Pancreas (tissue), 10 donors: ENCODE results near the gene IL36RN. TPM values are rescaled to one million over a fixed set of nuclear protein-coding genes. Genes with fewer than 3 reads are reported as not detected.

Source experiments
- ATAC-seq, 4 donors: fragments of 200-7000 bp; cut with Tn5 transposase; one replicate each; pipeline versions ENCODE4 v1.8.0 to v1.9.1; 2020; ENCODE audit warnings: mild to moderate bottlenecking in 4 of 4, moderate library complexity in 4 of 4
- DNase-seq, 6 donors: peaks; one replicate each; pipeline ENCODE4 v3.0.0-alpha.2; 2020
- FAIRE-seq: peaks from 2 replicates; lab custom pipeline; 2012; peaks lifted over from hg19 to GRCh38; lab: Jason Lieb, UNC
- H3K27ac ChIP-seq, 4 donors: fragments of 200-600 bp; sonication (generic); 1 replicate in 3 of 4; 2 replicates in 1 of 4; pipeline versions ENCODE4 v1.5.0 to v1.8.0; 2020
- H3K27me3 ChIP-seq, 4 donors: fragments of 200-600 bp; one replicate each; pipeline ENCODE4 v1.8.0; 2021
- H3K36me3 ChIP-seq, 3 donors: fragments of 200-600 bp; sonication (generic) in 1 of 3; one replicate each; pipeline versions ENCODE4 v1.5.0 to v1.8.0; 2020 to 2021
- H3K4me1 ChIP-seq, 3 donors: fragments of 200-600 bp; one replicate each; pipeline ENCODE4 v1.8.0; 2021
- H3K4me3 ChIP-seq, 4 donors: fragments of 200-600 bp; sonication (generic) in 2 of 4; one replicate each; pipeline versions ENCODE4 v1.5.0 to v1.8.0; 2020 to 2021
- H3K9me3 ChIP-seq, 4 donors: fragments of 200-600 bp; one replicate each; pipeline ENCODE4 v1.8.0; 2021
- CTCF ChIP-seq, 4 donors: fragments of 200-600 bp; sonication (generic) in 3 of 4; IDR thresholded peaks; one replicate each; pipeline versions ENCODE4 v1.5.0 to v1.8.0; 2021; ENCODE audit warnings: antibody characterized with exemption in 4 of 4
- WGBS, 2 donors: extraction: QIAGEN DNeasy Blood & Tissue Kit; methylation state at CpG; one replicate each; pipeline ENCODE4 v1.1.7; 2013; 5-methylcytosine and 5-hydroxymethylcytosine counted together
- intact Hi-C, 3 donors: fragments of 100-400 bp; cut with DNase I; formaldehyde crosslinking; loops; one replicate each; pipeline versions ENCODE4 v1.11.1 to v1.14.2; 2022
- polyA plus RNA-seq, 2 donors: library from polyadenylated mRNA; stranded (reverse); fragments of 200-250 nt; gene quantifications; one replicate each; pipeline ENCODE4 v1.2.3, GENCODE V29; 2013
- total RNA-seq, 6 donors: library from RNA; stranded (reverse); fragmentation: NEBNext Ultra II Directional in 4 of 6; extraction: Animal tissue kit (Norgen Biotek cat#: 25700) in 4 of 6; gene quantifications; one replicate each; pipeline versions ENCODE4 v1.2.1 to v1.2.4, GENCODE V29; 2021 to 2023
- donor health status: healthy with polysubstance abuse.
- donor health status: DM: no; HTN: no; CAD: no; lungs with moderate emphysema.
- donor health status: DM: no; HTN: no; CAD: no.
- donor health status: control.
- donor health status: control.
- donor health status: Bipolar disorder and iron deficiency.
- donor health status: DM: yes; HTN: yes; CAD: no.
- donor health status: DM: no; HTN: no; CAD: no.
- donor health status: DM: no; HTN: no; CAD: no.
- donor health status: DM: yes; HTN: yes; CAD: no.

The IL36RN gene
- total and polyA plus RNA-seq, 8 donors, result not detected

GRCh38 chr2:113068706-113069485, 9.9 kb downstream of the IL36RN start:
- intact Hi-C loops, result no loop called here
- Histone ChIP-seq H3K4me3 (no peak overlapping the region), H3K4me1 (no peaks in the 10 kb centered on the region), H3K27me3 (no peaks in the 10 kb centered on the region), H3K27ac (no peak overlapping the region), H3K36me3 (no peaks in the 10 kb centered on the region), H3K9me3 (no peaks in the 10 kb centered on the region)
- peak in 1 of 4 donors; percentile 23 for ATAC-seq
- FAIRE-seq, result no peak
- WGBS, 2 donors, result 12 to 22% methylated on average over 5 of the region's 5 CpGs
- no peak for TF ChIP-seq CTCF (IDR thresholded peaks at IDR 0.05)
- no peak for DNase-seq

- no peak for FAIRE-seq
- Histone ChIP-seq H3K9me3 (no peaks in the 10 kb centered on the region), H3K36me3 (no peaks in the 10 kb centered on the region), H3K27ac (no peak overlapping the region), H3K4me3 (no peak overlapping the region), H3K27me3 (no peaks in the 10 kb centered on the region), H3K4me1 (no peaks in the 10 kb centered on the region)
- DNase-seq, result no peak
- 84 to 98% methylated on average over 4 of the region's 4 CpGs for WGBS, 2 donors
- intact Hi-C loops, result no loop called here
- no peak for TF ChIP-seq CTCF (IDR thresholded peaks at IDR 0.05)
- ATAC-seq, result no peak
These were observed 10.9 kb downstream of the IL36RN start for GRCh38 chr2:113069676-113070605.

GRCh38 chr2:113070606-113070975, 11.6 kb downstream of the IL36RN start:
- no peak for TF ChIP-seq CTCF (IDR thresholded peaks at IDR 0.05)
- no peak for ATAC-seq
- Histone ChIP-seq H3K36me3 (no peaks in the 10 kb centered on the region), H3K27ac (no peak overlapping the region), H3K9me3 (no peaks in the 10 kb centered on the region), H3K27me3 (no peaks in the 10 kb centered on the region), H3K4me3 (no peak overlapping the region), H3K4me1 (no peaks in the 10 kb centered on the region)
- no peak for DNase-seq
- intact Hi-C loops, result no loop called here
- no peak for FAIRE-seq
- WGBS, 2 donors, result 68 to 73% methylated on average over 1 of the region's 1 CpG

GRCh38 chr2:113072584-113072983, 13.6 kb downstream of the IL36RN start:
- FAIRE-seq (no peak), ATAC-seq (no peak), DNase-seq (no peak)
- Histone ChIP-seq H3K27me3 (no peaks in the 10 kb centered on the region), H3K36me3 (no peaks in the 10 kb centered on the region), H3K27ac (no peak overlapping the region), H3K4me3 (no peak overlapping the region), H3K4me1 (no peaks in the 10 kb centered on the region), H3K9me3 (no peaks in the 10 kb centered on the region)
- TF ChIP-seq CTCF (IDR thresholded peaks at IDR 0.05), result no peak
- WGBS, 2 donors, result 58 to 71% methylated on average over 4 of the region's 4 CpGs
- intact Hi-C loops, result no loop called here
